ENCODE measurements around the gene CHKA. TPM values are rescaled to one million over a fixed set of nuclear protein-coding genes. Genes with fewer than 3 reads are reported as not detected.

Gene CHKA
- total RNA-seq (2022; extraction: Qiagen RNA extraction; ENCODE audit: low read depth): 26.7 to 30.3 TPM (median 27.4 TPM) in 5 replicates

GRCh38 chr11:68121067-68121899 is at the start of gene CHKA:
CHKA (minus strand) TSS chr11:68121388; CDS start chr11:68121177, 211 bp downstream.

DNA sequence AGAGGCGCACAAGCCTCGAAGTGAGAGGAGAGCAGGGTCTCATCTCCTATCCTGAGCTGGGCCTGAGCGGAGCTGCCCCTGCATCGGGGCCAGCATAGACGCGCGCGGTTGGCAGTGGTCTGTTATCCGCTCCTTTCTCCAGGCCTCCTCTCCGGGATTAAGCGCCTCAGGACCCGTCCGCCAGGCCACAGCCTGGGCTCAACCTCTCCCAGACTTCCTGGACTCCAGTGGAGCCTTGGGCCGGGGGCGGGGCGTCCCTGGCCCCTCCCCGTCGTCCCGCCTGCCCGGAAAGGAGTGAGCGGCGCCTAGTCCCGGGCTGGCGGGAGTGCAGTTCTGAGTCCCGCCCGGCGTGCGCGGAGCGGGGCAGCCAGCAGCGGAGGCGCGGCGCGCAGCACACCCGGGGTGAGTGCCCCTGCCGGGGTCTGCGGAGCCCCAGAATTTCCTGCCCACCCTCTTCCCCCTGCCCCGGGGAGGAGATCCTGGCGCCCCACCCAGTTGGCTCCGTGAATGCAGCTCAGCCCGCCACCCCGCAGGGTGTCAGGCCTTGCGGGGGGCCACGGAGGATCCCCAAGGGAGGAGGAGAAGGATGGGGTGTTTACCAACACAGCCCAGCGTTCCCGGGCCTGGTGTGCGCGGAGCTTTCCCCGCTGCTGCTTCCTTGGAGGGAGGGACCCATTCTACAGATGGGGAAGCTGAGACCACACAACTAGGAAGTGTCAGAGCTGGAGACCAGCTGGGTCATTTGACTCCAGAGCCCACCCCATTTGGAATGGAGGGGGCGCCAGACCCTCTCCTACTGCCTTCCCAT is 82.3 kb downstream of the CHKA start, which contains the start of gene TCIRG1:
Gene TCIRG1, plus strand, starts transcription at position 308 of the 808 bp plus-strand sequence. CDS start 2,247 bp downstream, outside the sequence.

GRCh38 chr11:68030318-68031143 is 90.7 kb downstream of the CHKA start, which contains the start of gene NDUFS8:
NDUFS8 (plus strand) TSS chr11:68030681; CDS start chr11:68032152, 1,471 bp downstream.

GRCh38 chr11:68010090-68011041 is 110.8 kb downstream of the CHKA start, which contains the start of gene ALDH3B1:
ALDH3B1 (plus strand) TSS chr11:68010327; CDS start chr11:68015298, 4,971 bp downstream.

GRCh38 chr11:68003846-68004550 is 117.2 kb downstream of the CHKA start, which contains the start of gene UNC93B1:
UNC93B1 (minus strand) TSS chr11:68004097; CDS start chr11:68004043, 54 bp downstream.

Other genes with a start within 250 kb of the CHKA start
- gene UNC93B1, start 117.3 kb downstream of the CHKA start, total RNA-seq (2022; extraction: Qiagen RNA extraction; ENCODE audit: low read depth): 57.9 to 77.3 TPM (median 69.7 TPM) in 5 replicates
- gene ALDH3B1, start 111.1 kb downstream of the CHKA start, total RNA-seq (2022; extraction: Qiagen RNA extraction; ENCODE audit: low read depth): 110 to 131 TPM (median 118 TPM) in 5 replicates
- gene NDUFS8, start 90.7 kb downstream of the CHKA start, total RNA-seq (2022; extraction: Qiagen RNA extraction; ENCODE audit: low read depth): 265 to 410 TPM (median 387 TPM) in 5 replicates
- gene TCIRG1, start 82.4 kb downstream of the CHKA start, total RNA-seq (2022; extraction: Qiagen RNA extraction; ENCODE audit: low read depth): 97.2 to 180 TPM (median 125 TPM) in 5 replicates
- 18.5 to 27.3 TPM (median 20.1 TPM) in 5 replicates for gene KMT5B, start 91.9 kb upstream of the CHKA start, total RNA-seq (2022; extraction: Qiagen RNA extraction; ENCODE audit: low read depth)
- 50.1 to 62.2 TPM (median 60.4 TPM) in 5 replicates for gene C11orf24, start 150.6 kb upstream of the CHKA start, total RNA-seq (2022; extraction: Qiagen RNA extraction; ENCODE audit: low read depth)
- 38.8 to 62.0 TPM (median 57.0 TPM) in 5 replicates for gene LRP5, start 191.2 kb upstream of the CHKA start, total RNA-seq (2022; extraction: Qiagen RNA extraction; ENCODE audit: low read depth)

All from A549 treated with CpdA at 1 μM for 4 hours (cell line).